SIG-M5 treated with dmso at 0.1 percent for 504 hours (cell line): ENCODE measurements around the gene GSX1.
"Not testable (repeated sequence)": the region's sequence is repeated elsewhere in the genome, so short reads cannot be mapped to it uniquely, and the experiment has no call there.

Source experiments
- DNase-seq: peaks from one replicate; lab custom pipeline; 2025; ENCODE audit not compliant: unreplicated experiment; lab: John Stamatoyannopoulos, UW

Gene GSX1

GRCh38 chr13:27793507-27794367 is 1.5 kb downstream of the GSX1 start:
- DNase-seq, result no peak

DNA sequence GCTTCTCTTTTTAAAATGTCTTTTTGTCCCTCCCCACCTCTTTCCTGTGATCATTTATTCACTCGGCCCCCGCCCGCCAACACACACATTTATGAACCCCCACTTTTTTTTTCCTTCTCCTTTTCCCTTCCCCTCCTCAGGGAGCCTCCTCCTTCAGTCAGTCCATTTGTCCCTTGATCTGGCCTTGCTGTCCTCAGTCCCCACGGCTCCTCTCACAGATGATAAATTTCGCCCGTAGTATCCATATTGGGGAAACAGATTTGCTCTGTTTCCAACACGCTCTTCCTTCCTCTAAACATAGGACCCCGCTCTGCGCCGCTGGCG is 2.0 kb downstream of the GSX1 start:
- DNase-seq, result no peak

- DNase-seq, result no peak
Observed at GRCh38 chr13:27794921-27795717, 2.8 kb downstream of the GSX1 start.

DNA sequence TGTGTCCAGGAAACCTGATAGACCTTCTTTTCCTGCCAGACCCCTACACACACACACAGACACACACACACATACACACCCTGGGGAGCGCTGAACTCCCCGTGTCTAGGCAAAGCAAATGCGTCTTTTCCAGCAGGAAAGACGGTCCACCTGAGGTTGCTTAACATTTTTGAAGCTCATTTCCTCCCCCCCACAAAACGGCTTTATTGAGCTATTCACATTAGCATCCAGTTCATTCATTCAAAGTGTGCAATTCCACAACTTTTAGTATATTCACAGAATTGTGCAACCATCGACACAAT is 3.4 kb downstream of the GSX1 start:
- DNase-seq, result no peak

DNA sequence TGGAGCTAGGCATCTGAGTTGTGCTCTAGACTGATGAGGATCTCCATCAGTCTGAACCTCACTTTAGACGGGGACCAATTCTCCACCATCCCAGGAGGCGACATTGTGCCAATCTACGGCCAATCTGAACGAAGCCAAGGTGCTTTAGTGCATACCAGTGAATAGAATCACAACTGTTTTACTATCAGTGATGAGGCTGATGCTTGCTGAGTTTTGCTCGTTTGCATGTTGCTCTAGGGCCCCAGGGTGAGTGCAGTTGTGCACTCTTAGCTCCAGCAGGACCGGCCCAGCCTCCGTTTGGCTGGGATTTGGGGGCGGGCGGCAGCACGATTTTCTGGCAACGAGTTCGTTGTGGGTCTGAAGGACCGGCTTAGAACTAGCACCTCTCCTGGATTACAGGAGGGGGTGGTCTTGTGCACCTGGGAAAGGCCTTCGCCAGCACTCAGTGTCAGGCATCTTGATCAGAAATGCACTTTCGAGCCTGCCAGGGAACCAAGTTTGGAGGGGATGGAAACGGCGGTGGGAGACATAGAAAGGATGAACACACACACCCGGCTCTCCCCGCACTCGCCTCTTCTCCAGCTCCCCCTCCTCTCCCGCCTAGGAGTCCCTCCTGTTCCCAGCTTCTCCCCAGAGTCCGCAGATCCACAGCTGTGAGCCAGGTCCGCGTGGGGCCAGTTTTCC is 4.4 kb downstream of the GSX1 start:
- DNase-seq, result no peak

DNA sequence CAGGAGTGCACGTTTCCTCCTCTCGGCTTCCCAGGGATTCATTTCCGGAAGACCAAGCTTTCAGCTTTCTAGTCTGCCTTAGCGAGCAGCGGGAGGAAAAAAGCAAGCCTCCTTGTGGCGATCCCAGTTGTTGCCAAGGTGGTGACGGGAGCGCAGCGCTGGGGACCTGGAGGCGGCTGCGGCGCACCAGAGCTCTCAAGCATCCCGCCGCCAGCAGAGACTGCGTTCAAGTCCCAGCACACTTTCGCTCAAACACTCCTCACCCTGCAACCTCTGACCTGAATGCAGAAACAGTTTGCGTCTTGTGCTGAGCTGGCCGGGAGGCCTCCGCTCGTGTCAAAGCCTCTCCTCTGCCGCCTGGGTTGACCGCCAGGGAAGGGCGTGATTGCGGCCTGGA is 4.9 kb downstream of the GSX1 start:
- no peak for DNase-seq

DNA sequence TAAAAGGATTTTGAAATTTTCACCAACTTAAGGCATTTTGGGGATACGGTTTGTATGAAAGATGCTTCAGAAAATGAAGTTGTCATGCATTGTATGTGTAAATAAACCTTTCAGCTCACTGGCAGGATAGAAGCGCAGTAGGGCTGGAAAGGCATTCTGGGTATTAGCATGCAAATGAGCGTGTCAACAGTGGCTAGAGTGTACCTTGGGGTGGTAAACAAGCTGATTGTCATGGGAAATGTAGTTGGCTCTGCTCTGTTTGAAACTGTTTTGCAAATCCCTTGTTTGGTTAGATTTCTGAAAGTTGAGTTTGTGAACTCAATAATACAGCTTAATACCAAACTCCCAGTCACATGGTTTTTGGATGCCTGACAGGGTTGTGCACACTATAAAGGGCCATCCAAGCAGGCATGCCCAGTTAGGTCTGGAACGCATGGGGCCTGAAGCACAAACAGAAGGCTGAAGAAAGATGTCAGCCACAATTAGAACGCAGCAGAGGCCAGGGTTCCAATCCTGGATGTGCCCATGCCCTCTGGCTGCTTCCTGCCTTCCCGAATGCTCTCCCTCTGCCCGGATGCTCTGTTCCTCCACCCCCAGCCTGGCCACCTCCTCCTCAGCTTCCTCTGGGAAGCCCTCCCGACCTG is 14.6 kb downstream of the GSX1 start:
- no peak for DNase-seq

DNA sequence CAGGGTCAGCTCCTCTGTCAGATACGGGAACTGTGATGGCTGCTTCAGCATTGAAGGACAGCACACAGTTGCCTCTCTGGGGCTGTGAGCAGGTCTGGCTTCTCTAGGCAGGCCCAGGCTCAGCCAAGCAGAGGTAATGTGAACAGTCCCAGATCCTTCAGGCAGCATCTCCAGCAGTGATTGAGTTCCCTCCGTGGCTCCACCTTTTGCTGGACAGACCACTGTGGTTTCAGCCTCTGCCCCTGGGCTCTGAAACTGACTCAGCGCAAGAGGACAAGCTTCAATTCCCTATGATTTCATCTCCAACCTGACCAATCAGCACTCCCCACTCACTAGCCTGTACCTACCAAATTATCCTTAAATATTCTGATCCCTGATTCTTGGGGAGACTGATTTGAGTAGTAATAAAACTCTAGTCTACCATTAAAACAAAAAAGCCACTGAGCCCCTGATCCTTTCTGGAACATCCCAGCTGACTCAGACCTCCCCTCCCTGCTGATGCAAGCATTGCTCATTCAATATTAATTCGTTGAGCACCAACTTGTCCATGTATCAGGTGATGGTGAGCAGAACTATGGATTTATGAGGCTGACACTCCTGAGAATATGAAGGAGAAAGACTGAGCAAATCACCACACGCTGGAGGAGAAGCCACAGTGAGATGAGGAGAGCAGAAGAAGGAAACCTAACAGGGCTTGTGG is 16.7 kb downstream of the GSX1 start:
- DNase-seq, result no peak

DNA sequence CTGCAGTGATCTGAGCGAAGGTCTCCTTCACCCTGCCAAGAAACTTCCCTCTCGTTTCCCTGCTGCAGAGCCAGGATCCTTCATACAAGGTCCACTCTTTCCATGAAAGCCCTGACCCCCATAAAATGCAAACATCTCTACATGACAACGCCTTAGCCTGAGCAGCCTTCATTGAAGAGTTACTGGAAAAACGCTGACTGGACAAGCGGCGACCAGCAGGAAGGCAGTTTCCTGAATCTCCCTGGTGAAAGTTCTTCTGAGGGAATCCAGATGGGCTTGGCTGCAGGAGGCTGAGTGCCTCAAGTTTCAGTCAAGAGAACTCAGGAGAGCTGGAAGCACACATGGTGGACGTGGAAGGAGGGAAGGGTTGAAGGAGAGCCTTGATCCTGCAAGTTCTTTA is 17.7 kb downstream of the GSX1 start:
- DNase-seq, result no peak

DNA sequence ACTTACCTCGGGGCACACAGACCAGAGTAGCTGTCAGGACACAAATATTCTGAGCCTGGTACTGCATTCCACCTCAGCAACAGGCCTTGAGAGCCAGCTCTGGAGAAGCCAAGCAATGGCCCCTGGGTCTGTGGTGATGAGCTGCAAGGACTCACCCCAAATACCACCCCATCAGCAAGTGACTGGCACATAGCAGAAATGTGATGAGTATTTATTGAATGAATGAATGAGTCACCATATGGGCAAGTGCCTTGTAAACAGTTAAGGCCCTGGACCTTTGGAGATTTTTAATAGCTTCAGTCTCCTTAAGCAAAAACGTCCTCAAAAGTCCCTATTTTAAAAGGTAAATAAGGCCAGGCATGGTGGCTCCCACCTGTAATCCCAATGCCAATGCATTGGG is 18.2 kb downstream of the GSX1 start:
- no peak for DNase-seq

- DNase-seq, result no peak
Observed at GRCh38 chr13:27813826-27814225, 21.5 kb downstream of the GSX1 start.

GRCh38 chr13:27817832-27818231 is 25.5 kb downstream of the GSX1 start:
- not testable (repeated sequence) for DNase-seq

- no peak for DNase-seq
Observed at GRCh38 chr13:27820524-27821482, 28.5 kb downstream of the GSX1 start.

- no peak for DNase-seq
Observed at GRCh38 chr13:27821566-27821965, 29.3 kb downstream of the GSX1 start.

- DNase-seq, result no peak
Observed at GRCh38 chr13:27822258-27822872, 30.1 kb downstream of the GSX1 start.

GRCh38 chr13:27822873-27823311 is 30.6 kb downstream of the GSX1 start:
- DNase-seq, result no peak

- no peak for DNase-seq
Observed at GRCh38 chr13:27824121-27824520, 31.8 kb downstream of the GSX1 start.

DNA sequence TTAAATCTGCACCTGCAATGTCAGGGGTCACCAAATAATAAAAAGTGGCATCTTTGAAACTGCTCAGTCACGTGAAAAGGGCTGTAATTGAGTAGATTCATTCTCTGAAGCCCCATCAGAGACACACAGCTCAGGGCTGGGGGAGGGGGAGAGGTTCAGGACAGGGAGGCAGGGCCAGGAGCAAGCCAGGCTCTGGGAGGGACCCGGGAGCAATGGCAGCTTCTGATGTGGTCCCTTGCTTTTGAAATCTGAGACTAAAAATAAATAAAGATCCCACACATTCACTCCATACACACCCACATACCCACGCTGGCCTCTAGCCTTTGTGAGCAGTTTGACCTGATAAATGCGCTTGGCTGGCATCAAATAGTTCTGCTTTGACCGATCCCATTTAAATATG is 32.8 kb downstream of the GSX1 start:
- DNase-seq, result no peak
